ENCODE measurements around the gene NBAS. TPM values are rescaled to one million over a fixed set of nuclear protein-coding genes. Genes with fewer than 3 reads are reported as not detected.

The NBAS gene
- total and polyA plus RNA-seq, 2 donors (not counting 3 experiments of a cell fraction or from before 2014, with no cell fraction given) = 29.4 to 43.0 TPM

- Histone ChIP-seq H2AFZ (ENCODE audit: low read depth, low read length) (no peak overlapping the region), H3K4me3 (replicated peaks in 1 of 3; ENCODE audit: insufficient read depth in 1 of 3, low read depth in 1 of 3, low read length in 3 of 3) (no peak overlapping the region), H3K27ac (ENCODE audit: insufficient read depth, low read depth, low read length) (no peak overlapping the region), H3K9me3 (replicated peaks; ENCODE audit: control insufficient read depth, insufficient read depth, low read length) (no peaks in the 10 kb centered on the region), H3K79me2 (ENCODE audit: control insufficient read depth, insufficient read depth, low read length) (peaks cover 5% of the 10 kb centered on the region), H3K9ac (replicated peaks; ENCODE audit: extremely low read depth, insufficient read depth, low read length) (no peak overlapping the region), H3K9me1 (replicated peaks; ENCODE audit: control insufficient read depth, extremely low read depth, insufficient read depth, low read length) (no peaks in the 10 kb centered on the region), H3K36me3 (ENCODE audit: control insufficient read depth in 2 of 2, extremely low read depth in 1 of 2, insufficient read depth in 2 of 2, low read length in 2 of 2) (no peaks in the 10 kb centered on the region), H4K20me1 (replicated peaks; ENCODE audit: control insufficient read depth, extremely low read depth, insufficient read depth, low read length) (no peaks in the 10 kb centered on the region), H3K4me2 (ENCODE audit: insufficient read depth, low read length) (no peak overlapping the region), H3K4me1 (ENCODE audit: control insufficient read depth, extremely low read depth, insufficient read depth, low read length) (peaks cover 10% of the 10 kb centered on the region), H3K27me3 (ENCODE audit: control insufficient read depth in 2 of 2, insufficient read depth in 2 of 2, low read length in 2 of 2) (no peaks in the 10 kb centered on the region)
- dilution Hi-C loops (cut with MboI; ENCODE audit: extremely low pct_ligation_motif_present, low sequenced_read_pairs) = no loop called here
- ChIA-PET CTCF (interaction anchor here (1.2 to 3.2 kb wide), 2 partner anchors 11 to 12 kb away, joined by 3 to 22 read pairs; no protein-coding TSS in a partner anchor), POLR2A (no interaction called here)
- intact Hi-C loops (cut with micrococcal nuclease) = no loop called here
- DNase-seq (ENCODE audit: low read depth, low spot score) (no peak), FAIRE-seq (no peak)
- TF ChIP-seq JUN (IDR thresholded peaks at IDR 0.05; ENCODE audit: borderline replicate concordance, insufficient read depth, insufficient read length, low read depth) = no peak
- no TSS peak for BruUV-seq (replicated peaks)
These were observed 4.3 kb upstream of the NBAS start for GRCh38 chr2:15565392-15565791.

- Histone ChIP-seq H3K27me3 (ENCODE audit: control insufficient read depth in 2 of 2, insufficient read depth in 2 of 2, low read length in 2 of 2) (no peaks in the 10 kb centered on the region), H2AFZ (ENCODE audit: low read depth, low read length) (no peak overlapping the region), H3K4me1 (ENCODE audit: control insufficient read depth, extremely low read depth, insufficient read depth, low read length) (peaks cover 19% of the 10 kb centered on the region), H3K79me2 (ENCODE audit: control insufficient read depth, insufficient read depth, low read length) (peaks cover 23% of the 10 kb centered on the region), H3K9me1 (replicated peaks; ENCODE audit: control insufficient read depth, extremely low read depth, insufficient read depth, low read length) (no peaks in the 10 kb centered on the region), H3K4me2 (ENCODE audit: insufficient read depth, low read length) (no peak overlapping the region), H3K27ac (ENCODE audit: insufficient read depth, low read depth, low read length) (no peak overlapping the region), H3K36me3 (ENCODE audit: control insufficient read depth in 2 of 2, extremely low read depth in 1 of 2, insufficient read depth in 2 of 2, low read length in 2 of 2) (no peaks in the 10 kb centered on the region), H4K20me1 (replicated peaks; ENCODE audit: control insufficient read depth, extremely low read depth, insufficient read depth, low read length) (no peaks in the 10 kb centered on the region), H3K9ac (replicated peaks; ENCODE audit: extremely low read depth, insufficient read depth, low read length) (no peak overlapping the region), H3K4me3 (replicated peaks in 1 of 3; ENCODE audit: insufficient read depth in 1 of 3, low read depth in 1 of 3, low read length in 3 of 3) (no peak overlapping the region), H3K9me3 (replicated peaks; ENCODE audit: control insufficient read depth, insufficient read depth, low read length) (no peaks in the 10 kb centered on the region)
- FAIRE-seq = no peak
- no peak for DNase-seq (ENCODE audit: low read depth, low spot score)
- POLR2A ChIA-PET = no interaction called here
- dilution Hi-C loops (cut with MboI; ENCODE audit: extremely low pct_ligation_motif_present, low sequenced_read_pairs) = no loop called here
- intact Hi-C loops (cut with micrococcal nuclease) = no loop called here
- BruUV-seq (replicated peaks) = no TSS peak
- CTCF ChIA-PET = interaction anchor here (3.2 kb wide), 1 partner anchor 14 kb away, joined by 22 read pairs; no protein-coding TSS in a partner anchor
- no peak for TF ChIP-seq GATA2 (IDR thresholded peaks at IDR 0.05; ENCODE audit: insufficient read depth, insufficient read length, low read depth, low read length)
- TF ChIP-seq POLR2AphosphoS5 (IDR thresholded peaks at IDR 0.05; ENCODE audit: insufficient read depth, low read depth, low read length) = no peak
- TF ChIP-seq JUN (IDR thresholded peaks at IDR 0.05; ENCODE audit: borderline replicate concordance, insufficient read depth, insufficient read length, low read depth) = no peak
These were observed 2.3 kb upstream of the NBAS start for GRCh38 chr2:15563227-15564100.

Measured in endothelial cell of umbilical vein (primary cell).